Germinal center (tissue), 1 donor: ENCODE data around the gene NPAS4.
"Not testable (repeated sequence)": the region's sequence is repeated elsewhere in the genome, so short reads cannot be mapped to it uniquely, and the experiment has no call there.

Experiments used
- DNase-seq: peaks from one replicate; pipeline ENCODE4 v3.0.0; 2012; ENCODE audit warnings: mixed read lengths, low spot score

NPAS4 gene

GRCh38 chr11:66420671-66421476, at the start of gene NPAS4:
TSS of gene NPAS4 (plus strand) at chr11:66421035. CDS start at chr11:66421180, 145 bp downstream.
- no peak for DNase-seq

- peak; percentile 41 for DNase-seq
These were observed 49.0 kb upstream of the NPAS4 start, which contains the start of gene SLC29A2 for GRCh38 chr11:66371627-66372415. TSS of gene SLC29A2 (minus strand) at chr11:66371760. CDS start at chr11:66371591, 169 bp downstream.

GRCh38 chr11:66373265-66373664, 47.6 kb upstream of the NPAS4 start:
- DNase-seq = no peak

GRCh38 chr11:66373690-66374287, 47.0 kb upstream of the NPAS4 start:
- DNase-seq = not testable (repeated sequence)

- DNase-seq = not testable (repeated sequence)
These were observed 40.6 kb upstream of the NPAS4 start for GRCh38 chr11:66380264-66380663.

GRCh38 chr11:66384316-66384715, 36.5 kb upstream of the NPAS4 start:
- not testable (repeated sequence) for DNase-seq

- peak; percentile 59 for DNase-seq
These were observed 34.4 kb upstream of the NPAS4 start for GRCh38 chr11:66386171-66387069.

- DNase-seq = peak; percentile 64
These were observed 32.0 kb upstream of the NPAS4 start for GRCh38 chr11:66388780-66389386.

GRCh38 chr11:66391322-66391721, 29.5 kb upstream of the NPAS4 start:
- DNase-seq = no peak

- no peak for DNase-seq
These were observed 26.9 kb upstream of the NPAS4 start for GRCh38 chr11:66393954-66394353.

GRCh38 chr11:66407651-66408050, 13.2 kb upstream of the NPAS4 start:
- no peak for DNase-seq

GRCh38 chr11:66408488-66409214, 12.2 kb upstream of the NPAS4 start:
- peak; percentile 94 for DNase-seq

GRCh38 chr11:66409226-66409625, 11.6 kb upstream of the NPAS4 start:
- no peak for DNase-seq

- no peak for DNase-seq
These were observed 10.6 kb upstream of the NPAS4 start for GRCh38 chr11:66410191-66410590.

GRCh38 chr11:66411323-66411722, 9.5 kb upstream of the NPAS4 start:
- no peak for DNase-seq

- DNase-seq = no peak
These were observed 8.7 kb upstream of the NPAS4 start for GRCh38 chr11:66412110-66412509.

GRCh38 chr11:66413167-66413566, 7.7 kb upstream of the NPAS4 start:
- no peak for DNase-seq

GRCh38 chr11:66414120-66414934, 6.5 kb upstream of the NPAS4 start:
- no peak for DNase-seq

- DNase-seq = no peak
These were observed 5.4 kb upstream of the NPAS4 start for GRCh38 chr11:66415423-66415822.

- no peak for DNase-seq
These were observed 3.8 kb upstream of the NPAS4 start for GRCh38 chr11:66417000-66417399.
